Umbilical cord (tissue), 2 donors: ENCODE results near the gene RIC1. TPM values are rescaled to one million over a fixed set of nuclear protein-coding genes. Genes with fewer than 3 reads are reported as not detected.
"Not testable (repeated sequence)": the region's sequence is repeated elsewhere in the genome, so short reads cannot be mapped to it uniquely, and the experiment has no call there.

ENCODE experiments used
- DNase-seq: peaks from one replicate; pipeline ENCODE4 v3.0.0-alpha.2; 2015; ENCODE audit warnings: low spot score
- total RNA-seq: library from RNA; depleted of rRNA; stranded (reverse); fragments of >200 nt; gene quantifications from one replicate; pipeline ENCODE4 v1.2.3, GENCODE V29; 2014; ENCODE audit warnings: low replicate concordance; ENCODE audit not compliant: insufficient read depth

The RIC1 gene
- total RNA-seq, 1 donor from 2014 or later: 45.5 TPM

- DNase-seq: no peak
Observed at GRCh38 chr9:5620494-5620893, 8.4 kb upstream of the RIC1 start.

DNA sequence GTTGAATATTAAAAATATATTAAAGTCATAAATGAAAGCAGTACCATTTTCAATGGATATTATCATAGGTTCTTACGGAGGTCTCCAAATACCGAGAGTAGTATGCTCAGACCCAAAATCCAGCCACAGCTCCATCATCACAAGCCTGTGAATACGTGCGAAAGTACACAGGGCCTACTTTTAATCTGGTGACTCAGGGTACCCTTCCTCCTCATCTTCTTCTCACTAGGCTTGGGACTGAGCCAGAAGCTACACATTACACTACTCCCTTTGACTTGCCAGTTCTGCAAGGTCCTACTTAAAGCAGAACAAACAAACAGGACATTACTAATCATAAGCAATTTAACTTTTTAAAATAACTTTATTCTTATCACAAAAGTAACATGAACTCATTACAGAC, 7.6 kb upstream of the RIC1 start:
- DNase-seq: peak; percentile 17

DNA sequence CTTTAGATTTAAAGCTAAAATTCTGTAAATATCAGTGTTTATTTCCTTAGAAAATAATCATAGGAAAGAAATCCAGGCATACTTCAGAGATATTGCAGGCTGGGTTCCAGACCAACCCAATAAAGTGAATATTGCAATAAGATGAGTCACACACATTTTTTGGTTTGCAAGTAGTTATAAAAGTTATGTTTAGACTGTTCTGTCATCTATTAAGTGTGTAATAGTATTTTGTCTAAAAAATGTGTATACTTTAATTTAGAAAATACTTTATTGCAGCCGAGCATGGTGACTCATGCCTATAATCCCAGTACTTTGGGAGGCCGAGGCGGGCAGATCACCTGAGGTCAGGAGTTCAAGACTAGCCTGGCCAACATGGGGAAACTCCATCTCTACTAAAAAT, 6.9 kb upstream of the RIC1 start:
- DNase-seq: peak; percentile 69

- no peak for DNase-seq
Observed at GRCh38 chr9:5624655-5625054, 4.3 kb upstream of the RIC1 start.

- DNase-seq: peak; percentile 64
Observed at GRCh38 chr9:5626727-5627634, 1.9 kb upstream of the RIC1 start.

DNA sequence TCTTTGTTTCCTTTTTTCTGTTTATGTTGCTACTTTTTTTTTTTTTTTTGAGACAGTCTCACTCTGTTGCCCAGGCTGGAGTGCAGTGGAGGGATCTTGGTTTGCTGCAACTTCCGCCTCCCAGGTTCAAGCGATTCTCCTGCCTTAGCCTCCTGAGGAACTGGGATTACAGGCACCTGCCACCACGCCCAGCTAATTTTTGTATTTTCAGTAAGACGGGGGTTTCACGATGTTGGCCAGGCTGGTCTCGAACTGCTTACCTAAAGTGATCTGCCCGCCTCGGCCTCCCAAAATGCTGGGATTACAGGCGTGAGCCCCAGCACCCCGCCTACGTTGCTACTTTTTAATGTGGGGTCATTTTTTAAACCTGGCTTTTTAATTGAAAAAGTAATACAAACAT, 1.2 kb upstream of the RIC1 start:
- not testable (repeated sequence) for DNase-seq

DNA sequence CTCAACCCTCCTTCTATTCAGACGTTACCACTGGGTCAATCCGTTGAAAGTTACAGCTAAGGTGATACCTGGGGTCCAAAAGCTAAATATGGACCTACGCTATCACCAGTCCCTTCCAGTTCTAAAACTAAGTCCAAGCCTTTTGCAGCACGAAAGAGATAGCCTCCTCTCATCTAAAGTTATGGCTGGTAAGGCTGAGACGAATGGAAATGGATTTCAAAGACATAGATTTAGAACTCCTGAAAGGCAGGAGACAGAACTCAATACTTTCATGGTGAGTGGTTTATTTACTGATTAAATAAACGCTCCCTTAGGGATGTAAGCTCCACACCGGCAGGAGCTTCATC, 751 bp upstream of the RIC1 start:
- DNase-seq: no peak

DNA sequence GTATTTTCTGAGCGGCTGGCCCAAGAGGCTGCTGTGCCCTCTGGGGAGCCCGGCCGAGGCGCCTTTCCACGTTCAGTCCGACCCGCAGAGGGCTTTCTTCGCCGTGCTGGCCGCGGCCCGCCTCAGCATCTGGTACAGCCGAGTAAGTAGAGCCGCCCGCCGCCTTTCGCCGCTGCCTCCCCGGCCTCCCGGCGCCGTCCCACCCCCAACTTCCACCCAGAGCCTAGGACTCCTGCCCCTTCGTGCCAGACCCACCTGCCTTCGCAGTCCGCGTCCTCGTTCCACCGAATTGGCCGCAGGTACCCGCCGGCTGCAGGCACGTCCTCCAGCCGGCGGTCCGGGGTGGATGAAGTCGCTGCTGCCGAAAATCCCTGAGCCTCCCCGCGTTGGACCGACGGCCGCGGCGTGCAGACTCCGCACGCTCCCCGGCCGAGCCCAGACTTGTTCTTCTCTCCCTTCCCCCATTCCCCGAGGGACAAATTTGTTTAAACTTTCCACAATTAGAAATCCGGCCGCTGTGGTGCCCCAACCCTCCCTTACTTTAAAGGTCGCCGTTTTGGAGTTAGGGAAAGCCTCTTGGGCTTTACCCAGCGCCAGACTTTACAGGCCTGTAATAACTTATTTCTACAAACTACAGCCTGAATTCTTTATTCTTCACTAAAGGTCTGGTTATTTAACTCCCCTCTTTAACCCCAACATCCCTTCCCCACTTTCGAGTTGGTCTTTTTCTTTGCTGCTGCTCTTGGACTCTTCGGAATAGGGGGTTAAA, 589 bp downstream of the RIC1 start:
- DNase-seq: peak; percentile 58

DNA sequence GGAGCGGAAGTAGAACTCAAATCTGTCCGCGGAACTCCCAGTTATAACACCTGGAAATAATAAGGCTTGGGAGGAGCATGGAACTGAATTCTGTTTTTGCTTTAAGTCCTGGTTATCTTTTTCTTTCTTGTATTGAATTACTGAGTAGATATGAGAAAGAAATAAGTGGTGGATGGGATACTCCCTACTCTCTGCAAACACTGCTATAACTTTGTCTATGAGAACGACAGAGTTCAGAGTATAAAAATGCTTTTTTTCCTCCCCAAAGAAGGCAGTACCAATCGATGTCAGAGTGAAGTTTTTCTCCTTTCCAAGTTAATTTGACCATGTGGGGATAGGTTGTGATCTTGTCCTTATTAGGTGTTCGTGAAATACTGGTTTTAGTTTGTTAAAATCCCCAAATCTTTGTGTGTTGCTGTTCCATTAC, 1.2 kb downstream of the RIC1 start:
- DNase-seq: peak; percentile 70

- DNase-seq: no peak
Observed at GRCh38 chr9:5631026-5631425, 2.1 kb downstream of the RIC1 start.

DNA sequence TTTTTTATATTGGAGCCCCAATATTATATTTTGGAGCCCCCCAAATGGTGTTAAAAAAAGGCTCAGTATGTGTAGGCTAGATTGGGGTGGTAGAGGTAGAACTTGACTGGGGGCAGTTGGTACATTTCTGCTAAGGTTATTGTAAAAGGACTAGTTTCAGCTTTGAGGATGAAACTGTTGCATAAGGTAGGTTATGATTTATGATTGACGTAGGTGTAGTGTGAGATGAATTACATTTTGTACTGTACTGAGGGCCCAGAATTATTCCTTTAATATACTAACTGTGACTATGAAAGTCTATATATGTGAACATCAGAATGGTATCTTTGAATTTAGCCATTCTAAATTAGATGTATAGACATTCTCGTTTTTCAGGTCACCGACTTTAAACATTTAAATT, 3.6 kb downstream of the RIC1 start:
- no peak for DNase-seq

GRCh38 chr9:5633243-5633642, 4.3 kb downstream of the RIC1 start:
- no peak for DNase-seq

GRCh38 chr9:5635390-5635789, 6.5 kb downstream of the RIC1 start:
- DNase-seq: no peak

GRCh38 chr9:5639816-5640215, 10.9 kb downstream of the RIC1 start:
- no peak for DNase-seq

- DNase-seq: no peak
Observed at GRCh38 chr9:5642170-5642569, 13.3 kb downstream of the RIC1 start.

GRCh38 chr9:5643005-5643624, 14.2 kb downstream of the RIC1 start:
- no peak for DNase-seq

DNA sequence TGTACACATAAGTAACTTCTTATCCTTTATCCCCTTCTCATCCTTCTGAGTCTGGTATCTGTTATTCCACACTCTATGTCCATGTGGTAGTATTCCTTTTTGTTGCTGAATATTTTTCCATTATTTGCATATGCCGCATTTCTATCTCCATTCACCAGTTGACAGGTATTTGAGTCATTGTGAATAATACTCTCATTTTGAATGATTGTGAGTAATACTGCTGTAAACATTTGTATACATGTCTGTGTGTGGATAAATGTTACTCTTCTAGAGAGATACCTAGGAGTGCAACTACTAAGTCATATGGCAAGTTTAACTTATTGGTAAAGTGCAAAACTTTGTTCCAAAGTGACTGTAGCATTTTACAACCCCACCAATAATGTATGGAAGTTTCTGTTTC, 15.6 kb downstream of the RIC1 start:
- DNase-seq: no peak

DNA sequence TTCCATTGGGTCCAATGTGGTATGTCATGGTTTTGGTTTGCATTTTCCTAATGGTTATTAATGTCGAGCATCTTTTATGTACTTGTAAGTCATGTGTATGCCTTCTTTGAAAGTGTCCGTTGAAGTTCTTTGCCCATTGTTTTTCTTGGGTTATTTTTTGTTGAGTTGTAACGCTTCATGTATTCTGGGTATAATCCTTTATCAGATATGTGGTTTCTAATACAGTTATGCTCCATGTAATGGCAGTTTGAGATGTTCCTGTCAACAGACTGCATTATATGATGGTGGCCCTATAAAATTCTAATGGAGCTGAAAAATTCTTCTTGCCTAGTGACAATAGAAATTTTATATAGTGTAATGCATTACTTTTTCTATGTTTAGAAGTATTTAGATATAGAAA, 17.2 kb downstream of the RIC1 start:
- DNase-seq: no peak

- no peak for DNase-seq
Observed at GRCh38 chr9:5650356-5651105, 21.6 kb downstream of the RIC1 start.

DNA sequence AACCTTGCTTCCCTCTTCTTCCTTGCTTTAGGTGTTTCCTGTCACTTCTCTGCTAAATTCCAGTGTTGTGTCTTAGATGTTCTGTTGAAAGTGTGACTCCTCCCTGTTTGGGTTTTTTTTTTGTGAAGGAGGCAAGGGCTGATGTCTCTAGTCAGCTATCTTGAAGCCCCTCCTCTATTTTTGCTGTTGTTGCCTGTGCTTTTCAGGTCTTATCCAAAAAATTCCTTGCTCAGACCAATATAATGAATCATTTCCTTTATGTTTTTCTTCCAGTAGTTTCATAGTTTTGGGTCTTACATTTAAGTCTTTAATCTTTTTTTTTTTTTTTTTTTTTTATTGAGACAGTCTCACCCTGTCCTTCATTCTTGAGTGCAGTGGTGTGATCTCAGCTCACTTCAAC, 22.3 kb downstream of the RIC1 start:
- DNase-seq: no peak

GRCh38 chr9:5652821-5653220, 23.9 kb downstream of the RIC1 start:
- DNase-seq: no peak

DNA sequence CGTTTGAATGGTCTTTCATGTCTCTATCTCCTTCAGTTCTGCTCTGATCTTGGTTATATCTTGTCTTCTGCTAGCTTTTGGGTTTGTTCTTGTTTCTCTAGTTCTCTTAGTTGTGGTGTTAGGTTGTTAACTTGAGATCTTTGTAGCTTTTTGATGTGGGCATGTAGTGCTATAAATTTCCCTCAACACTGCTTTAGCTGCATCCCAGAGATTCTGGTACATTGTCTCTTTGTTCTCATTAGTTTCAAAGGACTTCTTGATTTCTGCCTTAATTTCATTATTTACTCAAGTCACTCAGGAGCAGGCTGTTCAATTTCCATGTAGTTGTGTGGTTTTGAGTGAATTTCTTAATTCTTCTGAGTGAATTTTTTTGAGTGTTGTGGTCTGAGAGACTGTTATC, 33.9 kb downstream of the RIC1 start:
- not testable (repeated sequence) for DNase-seq
